Ishikawa (cell line): ENCODE measurements around the gene E4F1.

ENCODE experiments used
- CEBPB ChIP-seq: IDR thresholded peaks from 2 replicates; pipeline ENCODE4 v1.6.1; 2012
- CREB1 ChIP-seq: IDR thresholded peaks from 2 replicates; pipeline ENCODE4 v1.6.1; 2012; ENCODE audit warnings: low read depth
- EGR1 ChIP-seq: IDR thresholded peaks from 2 replicates; pipeline ENCODE4 v1.6.1; 2012
- EP300 ChIP-seq: IDR thresholded peaks from 2 replicates; pipeline ENCODE4 v1.6.1; 2012; ENCODE audit warnings: borderline replicate concordance
- FOXM1 ChIP-seq: IDR thresholded peaks from 2 replicates; pipeline ENCODE4 v1.6.1; 2012; ENCODE audit warnings: low read depth, borderline replicate concordance
- NFIC ChIP-seq: IDR thresholded peaks from 2 replicates; pipeline ENCODE4 v1.6.1; 2012
- RAD21 ChIP-seq: IDR thresholded peaks from 2 replicates; pipeline ENCODE4 v1.6.1; 2012; ENCODE audit warnings: low read depth
- TAF1 ChIP-seq: IDR thresholded peaks from 2 replicates; pipeline ENCODE4 v1.6.1; 2012; ENCODE audit warnings: low read depth, mild to moderate bottlenecking
- TCF12 ChIP-seq: IDR thresholded peaks from 2 replicates; pipeline ENCODE4 v1.6.1; 2012; ENCODE audit warnings: low read depth
- TEAD4 ChIP-seq: IDR thresholded peaks from 2 replicates; pipeline ENCODE4 v1.6.1; 2012
- YY1 ChIP-seq: IDR thresholded peaks from 2 replicates; pipeline ENCODE4 v1.6.1; 2012; ENCODE audit warnings: low read depth
- ZBTB7A ChIP-seq: IDR thresholded peaks from 2 replicates; pipeline ENCODE4 v1.6.1; 2012; ENCODE audit warnings: low read depth
- TF ChIP-seq, protein P1 (sequence below): IDR thresholded peaks from 2 replicates; pipeline ENCODE4 v1.6.1; 2012
- TF ChIP-seq, protein P2 (sequence below): IDR thresholded peaks from 2 replicates; pipeline ENCODE4 v1.6.1; 2012; ENCODE audit warnings: low read depth, mild to moderate bottlenecking
- TF ChIP-seq, protein P3 (sequence below): IDR thresholded peaks from 2 replicates; pipeline ENCODE4 v1.6.1; 2012

Gene E4F1

DNA sequence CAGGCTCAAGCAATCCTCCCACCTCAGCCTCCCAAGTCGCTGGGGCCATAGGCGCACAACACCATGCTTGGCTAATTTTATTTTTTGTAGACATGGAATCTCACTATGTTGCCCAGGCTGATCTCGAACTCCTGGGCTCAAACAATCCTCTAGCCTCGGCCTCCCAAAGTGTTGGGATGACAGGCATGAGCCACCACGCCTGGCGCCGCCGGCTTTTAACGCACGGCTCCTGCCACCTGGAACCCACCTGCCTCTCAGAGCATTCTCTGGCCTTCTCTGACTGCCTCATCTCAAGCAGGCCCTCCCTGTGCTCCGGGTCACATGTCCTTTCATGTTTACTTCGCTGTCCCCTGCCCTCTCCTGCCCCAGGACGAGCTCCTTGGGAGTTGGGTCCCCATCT is 37.3 kb upstream of the E4F1 start:
- TF ChIP-seq CEBPB (no peak), EP300 (no peak), FOXM1 (no peak), TAF1 (no peak)

DNA sequence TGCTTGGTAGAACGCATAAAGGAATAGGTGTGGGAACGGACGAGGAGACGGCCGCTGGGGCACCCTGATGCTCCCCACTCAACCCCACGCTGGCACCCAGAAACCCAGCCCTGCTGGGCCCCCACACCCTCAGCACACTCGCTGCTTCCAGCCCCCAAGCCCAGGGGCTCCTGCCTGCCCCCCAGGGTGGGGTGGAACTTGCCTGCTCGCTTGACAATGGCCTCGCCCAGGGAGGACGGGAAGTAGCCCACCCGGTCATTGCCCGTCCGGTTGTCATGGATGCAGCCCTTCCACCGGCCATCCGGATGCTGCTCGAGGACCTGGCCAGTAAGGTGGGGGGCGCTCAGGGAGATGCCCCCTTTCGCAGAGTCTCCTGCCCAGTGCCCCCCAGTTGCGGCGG is 36.9 kb upstream of the E4F1 start:
- TF ChIP-seq EP300 (no peak), ZBTB7A (no peak), TEAD4 (no peak), YY1 (no peak), TAF1 (no peak), FOXM1 (no peak), RAD21 (no peak), CREB1 (no peak), CEBPB (no peak), EGR1 (no peak), NFIC (no peak), TCF12 (no peak)
- TF ChIP-seq, protein P1, sequence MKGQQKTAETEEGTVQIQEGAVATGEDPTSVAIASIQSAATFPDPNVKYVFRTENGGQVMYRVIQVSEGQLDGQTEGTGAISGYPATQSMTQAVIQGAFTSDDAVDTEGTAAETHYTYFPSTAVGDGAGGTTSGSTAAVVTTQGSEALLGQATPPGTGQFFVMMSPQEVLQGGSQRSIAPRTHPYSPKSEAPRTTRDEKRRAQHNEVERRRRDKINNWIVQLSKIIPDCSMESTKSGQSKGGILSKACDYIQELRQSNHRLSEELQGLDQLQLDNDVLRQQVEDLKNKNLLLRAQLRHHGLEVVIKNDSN, result no peak
- TF ChIP-seq, protein P2, sequence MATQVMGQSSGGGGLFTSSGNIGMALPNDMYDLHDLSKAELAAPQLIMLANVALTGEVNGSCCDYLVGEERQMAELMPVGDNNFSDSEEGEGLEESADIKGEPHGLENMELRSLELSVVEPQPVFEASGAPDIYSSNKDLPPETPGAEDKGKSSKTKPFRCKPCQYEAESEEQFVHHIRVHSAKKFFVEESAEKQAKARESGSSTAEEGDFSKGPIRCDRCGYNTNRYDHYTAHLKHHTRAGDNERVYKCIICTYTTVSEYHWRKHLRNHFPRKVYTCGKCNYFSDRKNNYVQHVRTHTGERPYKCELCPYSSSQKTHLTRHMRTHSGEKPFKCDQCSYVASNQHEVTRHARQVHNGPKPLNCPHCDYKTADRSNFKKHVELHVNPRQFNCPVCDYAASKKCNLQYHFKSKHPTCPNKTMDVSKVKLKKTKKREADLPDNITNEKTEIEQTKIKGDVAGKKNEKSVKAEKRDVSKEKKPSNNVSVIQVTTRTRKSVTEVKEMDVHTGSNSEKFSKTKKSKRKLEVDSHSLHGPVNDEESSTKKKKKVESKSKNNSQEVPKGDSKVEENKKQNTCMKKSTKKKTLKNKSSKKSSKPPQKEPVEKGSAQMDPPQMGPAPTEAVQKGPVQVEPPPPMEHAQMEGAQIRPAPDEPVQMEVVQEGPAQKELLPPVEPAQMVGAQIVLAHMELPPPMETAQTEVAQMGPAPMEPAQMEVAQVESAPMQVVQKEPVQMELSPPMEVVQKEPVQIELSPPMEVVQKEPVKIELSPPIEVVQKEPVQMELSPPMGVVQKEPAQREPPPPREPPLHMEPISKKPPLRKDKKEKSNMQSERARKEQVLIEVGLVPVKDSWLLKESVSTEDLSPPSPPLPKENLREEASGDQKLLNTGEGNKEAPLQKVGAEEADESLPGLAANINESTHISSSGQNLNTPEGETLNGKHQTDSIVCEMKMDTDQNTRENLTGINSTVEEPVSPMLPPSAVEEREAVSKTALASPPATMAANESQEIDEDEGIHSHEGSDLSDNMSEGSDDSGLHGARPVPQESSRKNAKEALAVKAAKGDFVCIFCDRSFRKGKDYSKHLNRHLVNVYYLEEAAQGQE, result no peak

DNA sequence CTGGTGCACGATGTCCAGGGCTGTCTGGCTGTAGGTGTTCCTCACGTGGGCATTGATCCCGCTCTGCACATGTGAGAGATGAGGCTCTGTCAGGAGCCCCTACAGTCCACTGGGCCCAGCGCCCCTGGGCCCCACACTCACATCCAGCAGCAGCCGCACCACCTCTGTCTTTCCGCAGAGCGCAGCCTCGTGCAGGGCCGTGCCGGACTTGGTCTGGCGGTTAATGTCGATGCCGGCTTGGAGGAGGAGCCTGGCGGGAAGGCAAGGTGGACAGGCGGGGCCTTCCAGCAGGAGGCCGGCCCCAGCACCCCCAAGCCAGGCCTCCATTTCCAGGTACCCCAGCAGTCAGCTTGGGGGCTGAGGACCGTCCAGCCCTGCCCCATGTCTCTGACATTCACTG is 36.2 kb upstream of the E4F1 start:
- TF ChIP-seq YY1, result no peak
- TF ChIP-seq, protein P3, sequence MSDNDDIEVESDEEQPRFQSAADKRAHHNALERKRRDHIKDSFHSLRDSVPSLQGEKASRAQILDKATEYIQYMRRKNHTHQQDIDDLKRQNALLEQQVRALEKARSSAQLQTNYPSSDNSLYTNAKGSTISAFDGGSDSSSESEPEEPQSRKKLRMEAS, result no peak
- TF ChIP-seq, protein P2, result no peak
- no peak for TF ChIP-seq TCF12
- TF ChIP-seq NFIC, result no peak
- no peak for TF ChIP-seq CEBPB
- TF ChIP-seq FOXM1, result no peak

DNA sequence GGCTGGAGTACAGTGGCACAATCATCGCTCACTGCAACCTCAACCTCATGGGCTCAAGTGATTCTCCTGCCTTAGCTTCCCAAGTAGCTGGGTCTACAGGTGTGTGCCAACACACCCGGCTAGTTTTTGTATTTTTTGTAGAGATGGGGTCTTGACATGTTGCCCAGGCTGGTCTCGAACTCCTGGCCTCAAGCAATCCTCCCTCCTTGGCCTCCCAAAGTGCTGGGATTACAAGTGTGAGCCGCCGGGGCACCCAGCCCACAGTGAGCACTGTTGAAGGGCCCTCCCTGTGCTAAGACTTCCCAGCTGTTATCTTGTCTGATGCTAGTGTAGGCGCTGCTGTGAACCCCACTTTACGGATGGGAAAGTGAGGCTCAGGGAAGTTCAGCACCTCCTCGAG is 35.0 kb upstream of the E4F1 start:
- TF ChIP-seq TEAD4 (no peak), FOXM1 (no peak), CREB1 (no peak), ZBTB7A (no peak)
- TF ChIP-seq, protein P1, result no peak

DNA sequence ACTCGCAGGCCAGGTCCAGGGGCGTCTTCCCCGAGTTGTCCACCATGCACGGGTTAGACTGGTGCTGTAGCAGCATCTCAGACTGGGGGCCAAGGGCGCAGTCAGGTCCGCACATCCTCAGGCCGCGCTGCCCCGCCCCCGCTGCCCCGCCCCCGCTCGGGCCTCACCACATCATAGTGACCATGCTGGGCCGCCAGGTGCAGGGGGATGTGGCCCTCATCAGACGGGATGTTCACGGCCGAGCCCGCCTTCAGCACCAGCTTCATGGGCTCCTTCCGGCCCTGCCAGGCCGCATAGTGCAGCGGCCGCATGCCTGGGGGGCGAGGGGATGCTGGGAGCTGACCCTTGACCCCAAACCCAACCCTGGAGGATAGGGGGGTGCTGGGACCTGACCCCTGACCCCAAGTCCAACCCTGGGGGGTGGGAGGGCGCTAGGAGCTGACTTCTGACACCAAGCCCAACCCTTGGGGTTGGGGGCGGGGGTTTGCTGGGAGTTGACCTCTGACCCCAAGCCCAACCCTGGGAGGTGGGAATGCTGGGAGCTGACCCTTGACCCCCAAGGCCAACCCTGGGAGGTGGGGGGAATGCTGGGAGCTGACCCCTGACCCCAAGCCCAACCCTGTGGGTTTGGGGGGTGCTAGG is 34.0 kb upstream of the E4F1 start:
- TF ChIP-seq EP300, result no peak
- no peak for TF ChIP-seq EGR1
- TF ChIP-seq, protein P1, result no peak
- TF ChIP-seq FOXM1, result no peak
- TF ChIP-seq, protein P2, result no peak
- TF ChIP-seq YY1, result no peak
- TF ChIP-seq CREB1, result no peak
- TF ChIP-seq ZBTB7A, result no peak
- no peak for TF ChIP-seq TEAD4
